GM10248 (cell line): ENCODE results near the gene YJU2.

Experiments used
- CTCF ChIA-PET: fragments of 300-600 bp; sonication (Branson Sonifier 250); formaldehyde crosslinking; extraction: SDS; loops from one replicate; lab custom pipeline; 2021; ENCODE audit warnings: antibody characterized with exemption; lab: Yijun Ruan, JAX
- POLR2A ChIA-PET: fragments of 350-650 bp; sonication (Branson Sonifier 250); formaldehyde crosslinking; extraction: SDS; loops from one replicate; lab custom pipeline; 2020; ENCODE audit warnings: antibody characterized with exemption; lab: Yijun Ruan, JAX
- DNase-seq: peaks from one replicate; pipeline ENCODE4 v3.0.0; 2012; ENCODE audit errors: extremely low spot score
- CTCF ChIP-seq: IDR thresholded peaks from 2 replicates; pipeline ENCODE4 v1.5.1; 2012; ENCODE audit warnings: mild to moderate bottlenecking, low read depth; ENCODE audit errors: extremely low read depth, missing control alignments, control extremely low read depth

Gene YJU2

GRCh38 chr19:4278010-4278409 is 31.1 kb downstream of the YJU2 start:
- CTCF ChIA-PET = interaction anchor here (3.3 kb wide), 1 partner anchor 11 kb away, joined by 21 read pairs; no protein-coding TSS in a partner anchor
- POLR2A ChIA-PET = no interaction called here

GRCh38 chr19:4278419-4279266 is 31.8 kb downstream of the YJU2 start, which contains the start of gene SHD:
SHD (plus strand) TSS chr19:4279266; CDS start chr19:4280064, 798 bp downstream.
- ChIA-PET POLR2A (no interaction called here), CTCF (interaction anchor here (3.3 kb wide), 1 partner anchor 12 kb away, joined by 21 read pairs; no protein-coding TSS in a partner anchor)
- no peak for TF ChIP-seq CTCF
- DNase-seq = no peak

More at GRCh38 chr19:4278010-4278409, 31.1 kb downstream of the YJU2 start:
- DNase-seq = no peak
- no peak for TF ChIP-seq CTCF

- no peak for DNase-seq
- POLR2A ChIA-PET = no interaction called here
- no peak for TF ChIP-seq CTCF
- CTCF ChIA-PET = no interaction called here
These were observed 32.3 kb downstream of the YJU2 start for GRCh38 chr19:4279267-4279529.

- no peak for DNase-seq
- CTCF ChIA-PET = interaction anchor here (1.5 kb wide), 1 partner anchor 73 kb away, joined by 3 read pairs; no protein-coding TSS in a partner anchor
- POLR2A ChIA-PET = no interaction called here
- no peak for TF ChIP-seq CTCF
These were observed 32.9 kb downstream of the YJU2 start for GRCh38 chr19:4279530-4280422.

GRCh38 chr19:4284176-4284958 is 37.5 kb downstream of the YJU2 start:
- ChIA-PET POLR2A (no interaction called here), CTCF (interaction anchor here (1.2 kb wide), 1 partner anchor 17 kb away, joined by 3 read pairs; no protein-coding TSS in a partner anchor)
- TF ChIP-seq CTCF = no peak
- DNase-seq = no peak
